Esophagus squamous epithelium (tissue), 4 donors: ENCODE results near the gene UCP2.

ENCODE experiments used
- POLR2A ChIP-seq, 4 donors: fragments of 450-650 bp; IDR thresholded peaks; one replicate each; pipeline ENCODE4 v1.6.1; 2017; ENCODE audit warnings: antibody characterized with exemption in 4 of 4, mild to moderate bottlenecking in 4 of 4, moderate library complexity in 3 of 4
- TF ChIP-seq, protein P1 (sequence below), 6 experiments: fragments of 450-650 bp in 4 of 6; fragments of 200-600 bp in 2 of 6; sonication (generic) in 2 of 6; IDR thresholded peaks; one replicate each; pipeline ENCODE4 v1.5.1; 2016 to 2019; ENCODE audit warnings: antibody characterized with exemption in 6 of 6, mild to moderate bottlenecking in 4 of 6, moderate library complexity in 4 of 6

DNA sequence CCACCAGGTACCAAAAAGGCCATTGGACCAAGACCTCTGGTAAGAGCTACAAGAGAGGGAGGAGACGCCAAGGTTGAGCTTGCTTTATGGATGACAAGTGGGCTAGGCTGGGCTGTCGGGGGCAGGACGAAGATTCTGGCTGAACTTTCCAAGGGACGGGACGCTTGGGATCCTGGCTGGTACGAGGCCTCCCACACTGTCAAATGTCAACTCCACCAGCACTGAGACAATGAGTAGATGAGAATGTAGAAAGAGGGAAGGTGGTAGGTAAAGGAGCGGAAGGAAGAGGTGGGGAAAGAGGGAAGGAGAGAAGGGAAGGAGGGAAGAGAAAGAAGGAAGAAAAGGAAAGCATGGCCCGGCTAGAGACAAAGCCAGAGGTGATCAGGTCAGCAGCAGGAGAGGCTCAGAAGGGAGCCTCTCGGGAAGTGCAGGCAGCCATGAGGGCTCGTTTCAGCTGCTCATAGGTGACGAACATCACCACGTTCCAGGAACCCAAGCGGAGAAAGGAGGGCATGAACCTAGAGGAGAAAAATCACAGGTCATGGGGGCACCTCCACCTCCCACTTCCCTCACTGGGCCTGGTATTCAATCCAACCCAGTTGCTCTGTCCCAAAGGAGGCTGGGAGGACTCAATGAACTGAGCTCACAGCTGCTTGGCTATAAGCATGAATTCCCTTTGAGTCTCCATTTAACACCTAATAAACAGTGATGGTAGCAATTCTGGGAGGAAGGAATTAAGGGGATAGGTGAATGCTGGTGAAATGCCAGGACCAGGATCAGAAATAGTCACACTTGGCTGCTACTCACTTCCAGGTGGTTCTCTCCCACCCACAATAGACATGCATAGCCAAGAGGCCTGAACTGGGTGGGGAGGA lies 7.8 kb downstream of the UCP2 start:
- TF ChIP-seq, protein P1, sequence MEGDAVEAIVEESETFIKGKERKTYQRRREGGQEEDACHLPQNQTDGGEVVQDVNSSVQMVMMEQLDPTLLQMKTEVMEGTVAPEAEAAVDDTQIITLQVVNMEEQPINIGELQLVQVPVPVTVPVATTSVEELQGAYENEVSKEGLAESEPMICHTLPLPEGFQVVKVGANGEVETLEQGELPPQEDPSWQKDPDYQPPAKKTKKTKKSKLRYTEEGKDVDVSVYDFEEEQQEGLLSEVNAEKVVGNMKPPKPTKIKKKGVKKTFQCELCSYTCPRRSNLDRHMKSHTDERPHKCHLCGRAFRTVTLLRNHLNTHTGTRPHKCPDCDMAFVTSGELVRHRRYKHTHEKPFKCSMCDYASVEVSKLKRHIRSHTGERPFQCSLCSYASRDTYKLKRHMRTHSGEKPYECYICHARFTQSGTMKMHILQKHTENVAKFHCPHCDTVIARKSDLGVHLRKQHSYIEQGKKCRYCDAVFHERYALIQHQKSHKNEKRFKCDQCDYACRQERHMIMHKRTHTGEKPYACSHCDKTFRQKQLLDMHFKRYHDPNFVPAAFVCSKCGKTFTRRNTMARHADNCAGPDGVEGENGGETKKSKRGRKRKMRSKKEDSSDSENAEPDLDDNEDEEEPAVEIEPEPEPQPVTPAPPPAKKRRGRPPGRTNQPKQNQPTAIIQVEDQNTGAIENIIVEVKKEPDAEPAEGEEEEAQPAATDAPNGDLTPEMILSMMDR (IDR thresholded peaks at IDR 0.05) = no peak
- TF ChIP-seq POLR2A (IDR thresholded peaks at IDR 0.05) = no peak
